SH-SY5Y (cell line): ENCODE measurements around the gene SLCO3A1.

Experiments used
- GATA2 ChIP-seq: IDR thresholded peaks from 2 replicates; pipeline ENCODE4 v1.6.1; 2011; ENCODE audit warnings: mild to moderate bottlenecking, low read depth, low read length
- GATA3 ChIP-seq: IDR thresholded peaks from 2 replicates; pipeline ENCODE4 v1.6.1; 2011; ENCODE audit warnings: low read depth, mild to moderate bottlenecking, low read length, moderate library complexity

DNA sequence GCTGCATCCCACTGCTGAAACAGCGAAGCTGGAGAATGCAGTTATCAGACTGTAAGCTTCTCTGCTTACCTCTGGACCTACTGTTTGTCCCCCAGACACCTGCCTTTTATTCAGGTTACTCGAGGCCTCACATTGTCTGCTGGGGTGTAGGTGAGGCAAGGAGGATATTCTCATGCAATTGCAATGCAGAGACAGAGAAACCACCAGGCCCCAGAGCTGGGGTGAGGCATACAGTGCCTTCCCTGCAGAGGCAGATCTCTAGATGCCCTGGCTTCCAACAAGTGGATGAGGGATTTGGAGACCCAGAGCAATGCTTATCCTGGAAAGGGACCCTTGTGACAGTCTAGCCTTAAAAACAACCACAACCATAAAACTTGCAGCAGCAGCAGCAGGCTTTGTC is 276.7 kb downstream of the SLCO3A1 start:
- TF ChIP-seq GATA2, result no peak
- TF ChIP-seq GATA3, result no peak
